GM21423 (cell line): ENCODE data around the gene XRCC1.
"Not testable (repeated sequence)": the region's sequence is repeated elsewhere in the genome, so short reads cannot be mapped to it uniquely, and the experiment has no call there.

ENCODE experiments used
- ATAC-seq: cut with Tn5 transposase; IDR thresholded peaks from one replicate; pipeline ENCODE4 v1.9.1; 2021; ENCODE audit warnings: mild to moderate bottlenecking, moderate library complexity; ENCODE audit not compliant: unreplicated experiment

The XRCC1 gene

GRCh38 chr19:43599635-43600295, 24.4 kb upstream of the XRCC1 start:
- no peak for ATAC-seq

DNA sequence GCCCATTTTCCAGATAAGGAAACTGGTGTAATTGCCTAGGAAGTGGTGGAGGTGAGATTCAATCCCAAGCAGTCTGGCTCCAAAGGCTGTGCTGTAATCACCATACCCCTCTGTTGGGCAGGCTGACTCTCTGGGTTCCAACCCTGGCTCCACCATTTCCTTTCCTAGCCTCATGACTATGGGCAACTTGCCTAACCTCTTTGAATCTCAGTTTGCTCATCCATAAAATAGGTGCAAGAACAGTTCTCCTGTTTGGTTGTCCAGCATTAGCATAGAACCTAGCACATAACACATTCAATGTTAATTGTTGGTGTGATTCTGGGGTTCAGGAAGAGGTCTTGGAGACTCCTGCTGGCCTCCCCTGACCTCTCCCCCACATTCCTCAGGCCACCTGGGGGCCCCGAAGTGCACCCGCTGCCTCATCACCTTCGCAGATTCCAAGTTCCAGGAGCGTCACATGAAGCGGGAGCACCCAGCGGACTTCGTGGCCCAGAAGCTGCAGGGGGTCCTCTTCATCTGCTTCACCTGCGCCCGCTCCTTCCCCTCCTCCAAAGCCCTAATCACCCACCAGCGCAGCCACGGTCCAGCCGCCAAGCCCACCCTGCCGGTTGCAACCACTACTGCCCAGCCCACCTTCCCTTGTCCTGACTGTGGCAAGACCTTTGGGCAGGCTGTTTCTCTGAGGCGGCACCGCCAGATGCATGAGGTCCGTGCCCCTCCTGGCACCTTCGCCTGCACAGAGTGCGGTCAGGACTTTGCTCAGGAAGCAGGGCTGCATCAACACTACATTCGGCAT, 23.3 kb upstream of the XRCC1 start:
- ATAC-seq, result no peak

DNA sequence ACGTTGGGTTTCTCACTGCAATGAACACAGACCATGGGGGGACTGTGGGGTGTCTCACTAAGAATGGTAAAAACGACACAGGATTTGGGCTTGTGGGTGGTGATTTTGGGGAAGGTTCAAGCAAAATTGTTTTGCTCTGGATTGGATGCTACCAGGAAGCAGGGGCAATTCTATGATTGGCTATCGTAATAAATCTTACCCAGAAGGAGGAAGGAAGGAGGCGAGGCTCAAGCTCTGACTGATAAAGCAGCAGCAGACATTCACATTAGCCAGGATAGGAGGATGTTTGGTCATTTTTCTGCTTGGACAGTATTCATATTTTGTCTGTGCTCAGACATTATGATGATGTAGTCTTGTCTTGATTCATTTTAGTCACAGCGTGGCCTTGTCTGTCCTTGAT, 22.5 kb upstream of the XRCC1 start:
- ATAC-seq, result no peak

GRCh38 chr19:43596842-43597461, 21.6 kb upstream of the XRCC1 start:
- no peak for ATAC-seq

DNA sequence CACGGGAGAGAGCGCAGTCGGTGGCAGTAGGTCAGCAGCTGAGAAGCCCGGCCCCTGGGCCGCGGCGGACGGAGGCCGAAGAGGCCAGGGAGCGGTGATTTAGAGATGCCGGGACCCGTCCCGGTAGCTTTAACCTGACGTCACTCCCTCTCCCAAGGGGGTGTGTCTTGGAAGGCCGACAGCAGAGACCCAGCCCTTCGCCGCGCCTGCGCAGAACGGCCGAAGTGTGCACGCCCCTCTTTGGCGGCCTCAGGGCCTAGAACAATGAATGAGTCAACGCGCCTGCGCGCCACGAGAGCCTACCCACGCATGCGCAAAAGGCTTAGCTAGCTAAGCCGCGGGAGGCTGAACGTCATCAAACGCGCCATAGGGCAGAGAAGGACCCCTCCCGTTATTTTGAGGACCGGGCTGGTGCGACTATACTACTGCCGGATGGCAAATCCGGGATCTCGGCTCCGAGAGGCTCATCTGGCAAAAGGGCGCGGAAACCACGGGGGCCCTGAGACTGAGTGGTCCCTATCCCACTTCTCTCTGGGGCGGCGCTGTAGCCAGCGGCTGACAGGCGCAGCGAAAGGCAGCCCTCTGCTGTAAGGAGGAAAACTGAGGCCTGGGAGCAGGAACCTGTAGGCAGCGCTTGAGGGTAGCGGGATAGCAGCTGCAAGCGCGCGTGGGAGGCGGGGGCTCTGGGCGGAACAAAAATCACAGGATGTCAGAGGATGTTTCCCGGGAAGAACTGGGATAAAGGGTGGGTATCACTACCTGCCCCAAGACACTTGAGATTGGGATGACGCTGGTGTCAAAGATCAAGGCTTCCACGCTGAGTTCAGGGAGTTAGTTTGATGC, 20.9 kb upstream of the XRCC1 start, which contains the start of the genes IRGQ and ZNF576:
Gene IRGQ, minus strand, starts transcription at position 136 of the 843 bp plus-strand sequence. CDS start 796 bp downstream, outside the sequence.
Gene ZNF576, plus strand, starts transcription at position 597 of the 843 bp plus-strand sequence. CDS start 514 bp downstream, outside the sequence.
- peak; percentile 79 for ATAC-seq

- ATAC-seq, result peak; percentile 0
Observed at GRCh38 chr19:43595605-43595998, 20.3 kb upstream of the XRCC1 start.

- peak; percentile 27 for ATAC-seq
Observed at GRCh38 chr19:43594710-43595604, 19.6 kb upstream of the XRCC1 start.

- no peak for ATAC-seq
Observed at GRCh38 chr19:43594081-43594697, 18.9 kb upstream of the XRCC1 start.

DNA sequence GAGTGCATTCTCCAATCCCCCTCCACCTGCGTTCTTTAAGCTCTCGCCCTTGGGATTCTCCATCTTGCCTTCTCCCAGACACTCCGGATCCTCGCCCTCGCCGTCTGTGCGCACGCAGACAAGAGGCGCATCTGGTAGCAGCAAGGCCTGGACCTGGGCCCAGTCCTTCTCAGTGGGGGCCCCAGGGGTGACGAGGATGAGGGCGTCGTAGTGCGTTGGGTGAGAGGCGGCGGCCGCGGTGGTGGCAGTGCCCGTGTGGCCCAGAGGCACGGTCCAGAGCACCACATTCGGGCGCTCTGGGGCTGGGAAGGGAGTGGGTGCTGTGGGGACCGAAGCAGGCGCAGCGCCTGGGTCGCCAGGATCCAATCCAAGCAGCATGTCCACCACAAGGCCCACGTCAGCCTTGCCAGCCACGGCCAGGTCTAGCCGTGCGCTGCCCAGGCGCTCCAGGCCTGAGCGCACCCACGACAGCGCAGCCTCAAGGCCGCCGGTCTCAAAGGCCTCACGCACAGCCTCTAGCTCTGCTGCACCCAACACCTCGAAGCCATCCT, 17.5 kb upstream of the XRCC1 start:
- no peak for ATAC-seq

- ATAC-seq, result no peak
Observed at GRCh38 chr19:43591904-43592772, 16.8 kb upstream of the XRCC1 start.

DNA sequence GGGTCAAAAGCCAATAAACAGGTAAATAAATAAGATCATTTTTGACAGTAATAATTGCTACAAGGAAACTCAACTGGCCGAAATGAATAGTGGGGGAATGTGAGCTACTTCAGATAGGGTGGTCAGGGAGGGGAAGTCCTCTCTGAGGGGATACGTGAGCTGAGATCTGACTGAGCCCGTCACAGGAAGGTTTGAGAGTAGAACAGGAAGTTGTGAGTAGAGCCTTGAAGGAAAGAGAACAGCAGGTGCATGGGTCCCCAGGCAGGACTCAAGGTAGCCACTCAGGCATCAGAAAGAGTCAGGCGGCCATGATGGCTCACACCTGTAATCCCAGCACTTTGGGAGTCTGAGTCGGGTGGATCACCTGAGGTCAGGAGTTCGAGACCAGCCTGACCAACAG, 14.4 kb upstream of the XRCC1 start:
- no peak for ATAC-seq

DNA sequence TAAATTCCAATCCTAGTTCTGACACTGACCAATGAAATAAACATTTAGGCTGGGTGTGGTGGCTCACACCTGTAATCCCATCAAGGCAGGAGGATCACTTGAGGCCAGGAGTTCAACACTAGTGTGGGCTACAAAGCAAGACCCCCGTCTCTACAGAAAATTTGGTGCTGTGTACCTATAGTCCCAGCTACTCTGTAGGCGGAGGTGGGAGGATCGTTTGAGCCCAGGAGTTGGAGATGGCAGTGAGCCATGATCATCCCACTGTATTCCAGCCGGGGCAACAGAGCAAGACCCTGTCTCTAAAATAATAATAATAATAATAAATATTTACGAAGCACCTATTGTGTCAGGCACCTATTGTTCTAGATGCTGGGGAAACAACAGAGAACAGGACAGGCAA, 13.9 kb upstream of the XRCC1 start:
- no peak for ATAC-seq

GRCh38 chr19:43587029-43587428, 11.7 kb upstream of the XRCC1 start:
- ATAC-seq, result not testable (repeated sequence)

- no peak for ATAC-seq
Observed at GRCh38 chr19:43586346-43586745, 11.0 kb upstream of the XRCC1 start.

DNA sequence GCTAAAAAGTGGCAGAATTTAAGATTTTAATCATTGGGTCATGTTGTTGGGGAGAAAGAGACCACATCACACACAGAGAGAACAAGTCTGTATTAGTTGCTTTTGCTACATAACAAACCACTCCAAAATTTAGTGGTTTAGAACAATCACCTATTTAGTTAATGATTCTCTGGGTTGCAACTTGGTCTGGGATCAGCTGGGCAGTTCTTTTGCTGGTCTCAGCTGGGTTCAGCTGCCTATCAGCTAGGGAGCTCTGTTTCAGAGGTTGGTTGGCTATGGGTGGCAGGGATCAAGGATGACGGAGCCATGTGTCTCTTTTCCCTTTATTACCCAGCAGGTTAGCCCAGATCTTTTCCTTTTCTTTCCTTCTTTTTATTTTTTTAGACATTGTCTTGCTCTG, 9.2 kb upstream of the XRCC1 start:
- ATAC-seq, result no peak

GRCh38 chr19:43582495-43582894, 7.2 kb upstream of the XRCC1 start:
- ATAC-seq, result no peak

DNA sequence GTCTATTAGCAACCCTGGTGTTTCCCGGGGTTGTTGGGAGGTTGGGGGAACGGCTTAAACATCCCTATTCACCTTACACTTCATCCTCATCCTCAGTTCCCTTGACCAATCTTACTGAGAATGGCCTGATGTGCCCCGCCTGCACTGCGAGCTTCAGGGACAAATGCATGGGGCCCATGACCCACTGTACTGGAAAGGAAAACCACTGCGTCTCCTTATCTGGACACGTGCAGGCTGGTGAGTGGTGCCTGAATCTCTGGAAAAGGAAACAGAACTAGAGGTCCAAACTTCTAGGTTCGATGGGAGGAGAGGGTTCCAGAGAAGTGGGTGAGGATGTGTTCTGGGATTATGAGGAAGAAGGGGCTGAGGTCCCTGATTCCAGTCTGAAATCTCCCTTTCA, 6.1 kb upstream of the XRCC1 start:
- ATAC-seq, result no peak

GRCh38 chr19:43578787-43579186, 3.5 kb upstream of the XRCC1 start:
- no peak for ATAC-seq
